ENCODE measurements around the gene MIER1.
A peak's percentile ranks its signal among the peaks of the same experiment; 100 is the strongest.

The MIER1 gene

GRCh38 chr1:67013573-67013972, 88.8 kb downstream of the MIER1 start:
- no peaks in the 10 kb centered on the region for H3K9me3 ChIP-seq (ENCODE audit: control insufficient read depth, low read length)
- no peaks in the 10 kb centered on the region for H3K27me3 ChIP-seq (ENCODE audit: control insufficient read depth, insufficient read depth, low read length)
- H3K9ac ChIP-seq (ENCODE audit: low read length), result no peak overlapping the region
- no peaks in the 10 kb centered on the region for H3K36me3 ChIP-seq (ENCODE audit: control insufficient read depth, insufficient read depth, low read length)
- no peaks in the 10 kb centered on the region for H3K4me1 ChIP-seq (ENCODE audit: control insufficient read depth, insufficient read depth, low read length)
- no peak overlapping the region for H3K4me3 ChIP-seq (ENCODE audit: low read length)

GRCh38 chr1:67018574-67018973, 93.8 kb downstream of the MIER1 start:
- Histone ChIP-seq H3K4me3 (ENCODE audit: low read length) (no peak overlapping the region), H3K9me3 (ENCODE audit: control insufficient read depth, low read length) (no peaks in the 10 kb centered on the region), H3K36me3 (ENCODE audit: control insufficient read depth, insufficient read depth, low read length) (peaks cover 5% of the 10 kb centered on the region), H3K27me3 (ENCODE audit: control insufficient read depth, insufficient read depth, low read length) (no peaks in the 10 kb centered on the region), H3K4me1 (ENCODE audit: control insufficient read depth, insufficient read depth, low read length) (peaks cover 15% of the 10 kb centered on the region), H3K9ac (ENCODE audit: low read length) (no peak overlapping the region)

GRCh38 chr1:67019121-67019520, 94.3 kb downstream of the MIER1 start:
- Histone ChIP-seq H3K9me3 (ENCODE audit: control insufficient read depth, low read length) (no peaks in the 10 kb centered on the region), H3K4me1 (ENCODE audit: control insufficient read depth, insufficient read depth, low read length) (peaks cover 15% of the 10 kb centered on the region), H3K27me3 (ENCODE audit: control insufficient read depth, insufficient read depth, low read length) (no peaks in the 10 kb centered on the region), H3K36me3 (ENCODE audit: control insufficient read depth, insufficient read depth, low read length) (peaks cover 5% of the 10 kb centered on the region), H3K4me3 (ENCODE audit: low read length) (no peak overlapping the region), H3K9ac (ENCODE audit: low read length) (no peak overlapping the region)

DNA sequence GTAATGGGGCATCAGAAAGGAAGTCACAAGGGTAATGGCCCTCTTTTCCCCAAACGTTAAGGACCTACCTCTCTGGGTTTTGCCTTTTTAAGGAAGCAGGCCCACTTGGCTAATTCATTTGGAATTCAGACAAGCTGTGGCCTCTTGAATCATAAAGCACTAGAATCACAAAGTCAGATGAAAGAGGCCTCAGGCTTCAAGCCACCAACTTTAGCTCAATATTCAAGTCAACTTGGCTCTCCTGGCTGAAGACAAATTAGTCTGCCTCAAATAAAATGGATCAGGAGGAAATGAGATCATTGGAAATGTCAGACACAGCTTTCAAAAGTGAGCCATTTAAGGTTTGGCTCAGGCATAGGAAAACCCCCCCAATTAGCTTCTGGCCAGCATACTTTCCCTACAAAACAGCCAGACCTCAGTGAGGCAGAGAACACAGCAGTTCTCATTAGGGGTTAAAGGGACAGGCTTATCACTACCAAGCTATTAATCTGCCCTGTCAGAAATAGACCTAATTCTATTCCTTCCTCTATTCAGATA, 94.9 kb downstream of the MIER1 start:
- Histone ChIP-seq H3K36me3 (ENCODE audit: control insufficient read depth, insufficient read depth, low read length) (peaks cover 5% of the 10 kb centered on the region), H3K9me3 (ENCODE audit: control insufficient read depth, low read length) (no peaks in the 10 kb centered on the region), H3K27me3 (ENCODE audit: control insufficient read depth, insufficient read depth, low read length) (no peaks in the 10 kb centered on the region), H3K9ac (ENCODE audit: low read length) (peak overlapping the region; percentile 29), H3K4me1 (ENCODE audit: control insufficient read depth, insufficient read depth, low read length) (peaks cover 15% of the 10 kb centered on the region), H3K4me3 (ENCODE audit: low read length) (no peak overlapping the region)

- Histone ChIP-seq H3K9ac (ENCODE audit: low read length) (peak overlapping the region; percentile 29), H3K9me3 (ENCODE audit: control insufficient read depth, low read length) (no peaks in the 10 kb centered on the region), H3K36me3 (ENCODE audit: control insufficient read depth, insufficient read depth, low read length) (peaks cover 5% of the 10 kb centered on the region), H3K4me3 (ENCODE audit: low read length) (no peak overlapping the region), H3K27me3 (ENCODE audit: control insufficient read depth, insufficient read depth, low read length) (no peaks in the 10 kb centered on the region), H3K4me1 (ENCODE audit: control insufficient read depth, insufficient read depth, low read length) (peaks cover 15% of the 10 kb centered on the region)
These were observed 95.5 kb downstream of the MIER1 start for GRCh38 chr1:67020304-67020703.

- Histone ChIP-seq H3K27me3 (ENCODE audit: control insufficient read depth, insufficient read depth, low read length) (no peaks in the 10 kb centered on the region), H3K4me3 (ENCODE audit: low read length) (no peak overlapping the region), H3K9me3 (ENCODE audit: control insufficient read depth, low read length) (no peaks in the 10 kb centered on the region), H3K4me1 (ENCODE audit: control insufficient read depth, insufficient read depth, low read length) (peaks cover 15% of the 10 kb centered on the region), H3K9ac (ENCODE audit: low read length) (no peak overlapping the region), H3K36me3 (ENCODE audit: control insufficient read depth, insufficient read depth, low read length) (peaks cover 5% of the 10 kb centered on the region)
These were observed 96.0 kb downstream of the MIER1 start for GRCh38 chr1:67020765-67021164.

GRCh38 chr1:67029472-67029871, 104.7 kb downstream of the MIER1 start:
- no peak overlapping the region for H3K4me3 ChIP-seq (ENCODE audit: low read length)
- no peaks in the 10 kb centered on the region for H3K36me3 ChIP-seq (ENCODE audit: control insufficient read depth, insufficient read depth, low read length)
- H3K9me3 ChIP-seq (ENCODE audit: control insufficient read depth, low read length), result no peaks in the 10 kb centered on the region
- H3K4me1 ChIP-seq (ENCODE audit: control insufficient read depth, insufficient read depth, low read length), result no peaks in the 10 kb centered on the region
- no peak overlapping the region for H3K9ac ChIP-seq (ENCODE audit: low read length)
- no peaks in the 10 kb centered on the region for H3K27me3 ChIP-seq (ENCODE audit: control insufficient read depth, insufficient read depth, low read length)

- H3K9me3 ChIP-seq (ENCODE audit: control insufficient read depth, low read length), result no peaks in the 10 kb centered on the region
- no peaks in the 10 kb centered on the region for H3K4me1 ChIP-seq (ENCODE audit: control insufficient read depth, insufficient read depth, low read length)
- H3K27me3 ChIP-seq (ENCODE audit: control insufficient read depth, insufficient read depth, low read length), result no peaks in the 10 kb centered on the region
- H3K36me3 ChIP-seq (ENCODE audit: control insufficient read depth, insufficient read depth, low read length), result no peaks in the 10 kb centered on the region
- H3K4me3 ChIP-seq (ENCODE audit: low read length), result no peak overlapping the region
- H3K9ac ChIP-seq (ENCODE audit: low read length), result no peak overlapping the region
These were observed 106.5 kb downstream of the MIER1 start for GRCh38 chr1:67031121-67031858.

DNA sequence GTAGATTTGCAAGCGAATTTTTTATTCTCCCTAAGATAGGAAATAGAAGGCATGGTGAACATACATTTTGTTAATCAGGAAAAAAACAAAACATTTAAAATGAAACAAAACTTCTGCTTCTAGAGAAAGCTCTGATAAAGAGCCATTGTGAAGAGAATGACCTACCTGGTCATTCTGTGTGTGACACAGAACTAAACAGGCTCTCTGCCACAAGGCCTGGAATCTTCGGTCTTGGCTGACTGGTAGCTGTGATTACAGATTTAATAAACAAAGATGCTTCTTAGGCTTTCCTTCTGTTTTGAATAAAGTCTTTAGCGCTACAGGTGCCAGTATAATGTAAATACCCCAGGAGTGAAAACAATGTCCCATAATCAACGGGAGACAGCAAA, 107.1 kb downstream of the MIER1 start:
- no peaks in the 10 kb centered on the region for H3K9me3 ChIP-seq (ENCODE audit: control insufficient read depth, low read length)
- H3K9ac ChIP-seq (ENCODE audit: low read length), result no peak overlapping the region
- no peaks in the 10 kb centered on the region for H3K36me3 ChIP-seq (ENCODE audit: control insufficient read depth, insufficient read depth, low read length)
- no peak overlapping the region for H3K4me3 ChIP-seq (ENCODE audit: low read length)
- H3K27me3 ChIP-seq (ENCODE audit: control insufficient read depth, insufficient read depth, low read length), result no peaks in the 10 kb centered on the region
- H3K4me1 ChIP-seq (ENCODE audit: control insufficient read depth, insufficient read depth, low read length), result no peaks in the 10 kb centered on the region

Measured in mucosa of stomach (tissue), 1 donor.